Measurements from ENCODE around the gene TCF4. TPM values are rescaled to one million over a fixed set of nuclear protein-coding genes. Genes with fewer than 3 reads are reported as not detected.

The TCF4 gene
- polyA plus RNA-seq, 1 donor: 77.2 TPM

DNA sequence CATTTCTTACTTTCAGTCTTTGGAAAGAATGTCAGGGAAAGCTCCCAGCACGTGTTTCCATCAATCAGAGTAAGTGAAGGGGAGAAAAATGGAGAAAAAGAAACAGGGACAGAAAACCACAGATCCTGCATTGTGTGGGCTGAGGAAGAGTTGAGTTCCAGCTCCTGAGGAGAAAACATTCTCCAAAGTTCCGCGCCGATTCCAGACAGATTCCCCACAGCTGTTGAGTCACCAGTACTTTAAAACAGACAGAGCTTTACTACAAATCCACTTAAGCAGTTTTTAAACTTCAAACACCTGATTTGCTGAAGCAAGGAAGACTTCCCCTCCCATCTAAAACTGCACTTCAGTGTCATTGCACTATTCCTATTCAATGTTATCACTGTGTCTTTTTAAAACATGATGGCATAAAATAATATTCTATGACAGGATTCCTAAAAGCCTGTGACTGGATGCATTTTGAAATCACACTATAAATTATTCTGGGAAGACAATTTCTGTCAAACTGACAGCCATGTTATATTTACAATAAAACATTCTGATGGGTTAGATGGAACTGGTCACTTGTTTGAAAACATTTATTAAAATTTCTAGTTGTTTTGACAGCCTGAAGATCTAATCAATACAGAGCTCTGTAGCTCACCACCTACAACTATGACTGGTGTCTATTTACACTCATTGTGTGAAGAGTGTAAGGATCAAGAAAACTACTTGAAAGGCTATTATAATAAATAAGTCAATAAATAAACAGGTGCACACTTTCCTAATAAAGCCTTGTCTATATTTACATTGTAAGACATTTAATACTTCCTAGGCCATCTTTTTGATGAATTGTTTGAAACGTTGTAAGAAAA lies 40.9 kb downstream of the TCF4 start:
- peak; percentile 35 for DNase-seq

DNA sequence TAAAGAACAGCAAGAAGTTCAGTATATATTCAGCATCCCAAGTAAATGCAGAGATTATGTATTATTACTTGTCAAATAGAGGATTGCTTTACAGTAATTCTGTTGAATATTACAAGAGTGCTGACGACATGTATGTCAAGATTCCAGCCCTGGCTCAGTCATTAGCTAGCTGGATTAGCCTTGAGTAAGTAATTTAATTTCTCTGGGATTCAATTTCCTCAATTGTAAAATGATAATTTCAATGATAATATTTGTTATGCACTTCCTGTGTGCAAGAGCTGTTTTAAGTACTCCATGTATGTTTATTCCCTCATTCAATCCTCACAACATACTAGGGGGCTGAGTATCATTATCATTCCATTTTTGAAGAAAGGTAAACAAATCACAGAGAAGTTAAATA lies 44.0 kb downstream of the TCF4 start:
- no peak for DNase-seq

DNA sequence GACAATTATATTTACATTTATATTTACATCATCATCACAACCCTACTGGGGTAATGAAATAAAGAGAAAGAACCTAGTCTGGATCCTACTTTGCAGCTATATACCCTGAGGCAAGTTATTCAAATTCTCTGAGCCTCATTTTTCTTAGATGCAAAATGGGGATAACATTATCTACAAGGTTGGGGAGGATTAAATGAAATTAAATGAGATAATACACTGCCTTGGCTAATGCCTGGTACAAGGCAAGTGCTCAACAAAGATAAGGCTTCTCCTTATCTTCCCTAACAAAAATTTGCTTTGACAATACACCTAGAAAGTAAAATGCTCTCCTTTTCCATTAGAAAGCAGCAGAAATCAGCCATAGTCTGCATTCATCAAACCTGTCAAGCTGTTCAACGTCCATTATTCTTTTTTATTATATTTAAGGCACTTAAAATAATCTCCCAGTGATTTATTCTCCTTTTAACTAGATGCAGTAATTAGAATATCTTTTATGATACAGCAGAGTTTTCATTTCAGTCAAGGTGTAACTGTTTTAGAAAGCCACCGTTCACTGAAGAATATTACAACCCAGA lies 44.8 kb downstream of the TCF4 start:
- DNase-seq: no peak

DNA sequence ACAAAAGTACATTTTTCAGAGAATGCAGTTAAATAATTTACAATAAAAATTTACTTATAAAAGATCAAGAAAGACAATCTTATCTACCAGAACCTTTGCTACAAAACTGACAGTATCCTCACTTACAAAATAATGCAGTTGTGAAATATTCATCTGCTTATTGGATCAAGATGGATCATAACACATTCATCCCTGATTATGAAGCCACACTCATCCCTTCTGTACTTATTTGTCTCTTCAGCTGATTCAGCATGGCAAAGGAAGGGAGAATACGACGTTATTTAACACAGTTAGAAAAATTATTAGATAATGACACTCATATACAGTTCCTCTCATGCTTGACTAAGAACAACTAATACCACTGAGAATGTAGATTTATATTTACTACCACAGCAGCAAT lies 46.4 kb downstream of the TCF4 start:
- DNase-seq: no peak

DNA sequence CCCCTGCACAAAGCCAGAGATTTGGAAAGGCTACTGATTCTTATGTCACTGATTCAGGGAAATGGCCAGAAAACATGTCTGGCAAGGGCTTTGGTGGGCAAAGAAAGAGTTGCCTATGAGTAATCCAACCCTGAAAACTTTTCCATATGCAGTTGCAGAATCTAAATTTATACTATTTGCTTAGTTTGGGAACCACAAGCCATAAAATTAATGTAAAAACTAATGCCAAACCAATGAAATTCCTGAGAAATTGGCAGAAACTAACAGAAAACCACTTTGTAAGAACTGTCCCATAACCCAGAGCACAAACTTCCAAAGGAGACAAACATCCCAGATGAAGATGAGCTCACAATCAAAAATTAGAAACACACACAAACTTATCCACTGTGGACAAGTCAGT lies 48.8 kb downstream of the TCF4 start:
- DNase-seq: no peak

DNA sequence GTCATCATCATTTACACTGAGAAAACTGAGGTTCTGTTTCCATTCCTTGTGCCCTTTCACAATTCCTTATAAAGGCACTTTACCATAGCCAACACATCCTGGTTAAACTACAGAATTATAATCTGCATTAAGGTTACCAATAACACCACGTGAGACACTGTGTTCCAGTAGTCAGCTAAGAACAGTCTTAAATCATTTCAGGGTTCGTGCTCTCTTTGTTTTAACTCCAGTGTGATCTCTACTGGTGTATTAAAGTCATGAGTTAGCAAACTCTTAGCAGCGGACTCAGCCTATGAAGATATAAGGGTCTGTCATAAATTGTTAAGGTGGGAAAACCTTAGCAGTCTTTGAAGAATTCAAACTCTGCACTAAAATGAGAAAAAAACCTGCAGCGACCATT lies 53.0 kb downstream of the TCF4 start:
- no peak for DNase-seq

DNA sequence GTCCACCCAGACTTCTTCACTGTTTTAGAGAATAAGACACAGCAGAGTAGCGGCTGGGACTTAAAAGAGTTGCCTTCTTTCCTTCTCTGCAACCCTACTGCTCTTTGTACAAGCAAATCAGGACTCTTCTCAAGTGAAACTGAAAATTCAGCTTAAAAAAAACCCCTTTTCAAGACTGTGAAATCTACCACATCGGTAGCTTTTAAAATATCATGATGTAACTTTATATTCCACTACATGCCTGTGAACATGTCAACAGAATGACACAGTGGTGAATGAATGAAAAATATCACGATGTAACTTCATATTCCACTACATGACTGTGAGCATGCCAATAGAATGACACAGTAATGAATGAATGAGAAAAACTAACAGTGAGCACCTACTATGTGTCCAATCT lies 53.4 kb downstream of the TCF4 start:
- no peak for DNase-seq

DNA sequence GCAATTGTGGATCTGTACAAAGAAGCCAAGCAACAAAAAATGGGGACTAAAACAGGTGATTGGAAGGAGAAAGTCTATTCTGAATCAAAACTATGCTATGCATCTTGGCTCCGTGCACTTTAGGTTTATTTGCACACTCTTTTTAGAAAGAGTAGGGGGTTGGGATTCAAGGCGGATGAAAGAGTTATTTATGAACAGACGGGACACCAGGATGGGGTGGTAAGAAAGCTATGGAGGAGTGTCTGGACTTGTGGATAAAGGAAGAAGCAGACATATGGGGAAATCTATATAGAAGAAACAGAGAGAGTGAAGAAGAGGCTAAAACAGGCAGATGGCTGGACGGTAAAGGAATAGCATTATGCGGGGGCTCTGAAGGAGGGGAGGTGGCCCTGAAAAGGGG lies 57.8 kb downstream of the TCF4 start:
- DNase-seq: no peak

DNA sequence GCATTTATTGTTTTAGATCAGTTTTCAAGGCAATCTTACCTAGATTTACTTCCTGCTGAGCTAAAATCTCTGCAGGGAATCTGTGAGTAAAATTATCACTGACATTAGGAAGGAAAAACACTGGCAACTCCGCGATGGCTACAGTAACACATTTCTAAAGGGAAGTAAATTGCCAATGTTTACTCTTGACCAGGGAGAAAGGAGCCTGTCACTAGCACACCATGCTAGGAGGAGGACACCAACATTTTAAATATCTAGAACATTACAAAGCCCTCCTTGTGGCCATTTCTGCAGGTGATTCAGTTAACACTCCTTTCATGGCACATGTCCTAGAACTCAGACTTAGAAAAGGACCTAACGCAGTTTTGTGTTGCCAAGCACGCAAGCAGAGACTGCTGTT lies 58.4 kb downstream of the TCF4 start:
- no peak for DNase-seq

DNA sequence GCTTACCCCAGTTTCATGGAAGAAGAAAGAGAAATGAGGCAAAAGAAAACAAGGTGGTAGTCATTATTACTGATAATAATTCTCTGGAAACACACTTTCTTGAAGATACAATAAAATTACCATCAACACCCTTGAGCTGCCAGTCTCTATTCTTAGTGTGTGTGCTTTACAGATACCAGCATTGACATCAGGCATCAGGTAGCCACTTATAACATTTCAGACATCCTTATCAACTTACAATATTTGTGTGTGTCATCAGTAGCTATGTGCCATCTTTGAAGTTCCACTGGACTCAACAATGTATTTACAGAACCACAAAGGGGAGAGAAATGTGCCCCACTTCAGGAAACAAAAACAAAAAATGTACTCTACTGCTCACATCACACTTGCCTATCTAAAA lies 62.1 kb downstream of the TCF4 start:
- DNase-seq: no peak

DNA sequence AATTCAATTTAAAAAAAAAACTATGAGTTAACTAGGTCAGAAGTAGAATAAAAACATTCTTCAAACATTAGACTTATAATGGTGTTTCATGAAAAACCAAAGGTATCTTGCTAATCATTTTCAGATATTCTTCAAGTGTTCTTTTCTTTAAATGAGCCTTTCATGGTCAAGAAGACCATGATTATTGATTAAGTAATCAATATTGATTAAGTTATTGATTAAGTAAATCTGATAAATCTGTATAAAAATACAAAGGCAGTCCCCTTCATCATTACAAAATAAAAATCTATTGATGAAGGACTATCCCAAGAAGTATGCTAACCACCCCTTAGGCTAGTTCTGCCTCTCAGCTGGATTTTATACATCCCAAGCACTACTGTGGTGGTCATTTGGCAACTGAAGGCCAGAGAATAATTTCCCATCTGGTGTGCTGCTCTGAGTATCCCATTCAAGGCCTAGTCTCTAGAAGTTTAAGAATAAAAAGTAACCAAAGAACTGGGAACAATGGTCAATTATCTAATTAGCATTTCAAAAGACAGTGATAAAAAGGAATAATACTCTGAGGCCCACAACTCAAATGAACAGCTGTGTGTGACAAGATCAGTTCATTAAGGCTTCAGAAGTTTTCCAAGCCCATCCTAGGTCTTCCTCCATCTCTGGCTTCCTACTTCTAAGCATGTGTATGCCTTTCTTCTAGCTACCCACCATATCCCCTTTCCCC lies 63.5 kb downstream of the TCF4 start:
- DNase-seq: no peak

DNA sequence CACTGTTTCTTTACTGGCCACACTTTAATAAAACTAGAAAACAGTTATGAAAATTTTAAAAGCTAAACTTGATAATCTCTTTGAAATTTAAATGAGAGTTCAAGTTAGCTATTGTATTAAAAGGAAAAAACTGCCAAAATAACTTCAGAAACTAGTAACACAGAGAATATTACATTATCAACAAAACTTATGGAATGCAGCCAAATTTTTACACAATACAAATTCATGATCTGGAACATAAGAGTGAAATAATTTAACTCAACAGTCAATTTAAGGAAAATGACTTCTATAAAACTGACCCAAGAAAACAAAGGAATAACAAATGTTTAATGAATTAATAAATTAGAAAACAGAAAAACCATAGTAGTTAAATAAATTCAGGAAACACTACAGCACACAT lies 65.0 kb downstream of the TCF4 start:
- no peak for DNase-seq

DNA sequence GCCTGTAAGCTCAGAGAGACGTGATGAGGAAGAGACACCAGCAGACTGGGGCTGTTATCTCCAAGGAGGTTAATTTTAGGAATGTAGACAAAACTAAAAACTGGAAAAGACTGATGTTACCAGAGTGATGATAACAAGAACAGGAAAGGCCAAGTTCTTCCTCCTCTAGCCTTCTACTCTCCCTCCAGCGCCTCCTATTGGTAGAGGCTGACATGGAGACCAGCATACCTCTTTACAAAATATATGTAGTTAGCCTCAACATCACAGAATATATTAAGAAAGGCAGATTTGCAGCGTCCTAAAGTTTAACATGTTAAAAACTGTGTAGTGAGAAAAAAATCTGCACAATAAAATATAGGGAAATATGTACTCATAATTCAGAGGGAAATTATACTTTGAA lies 66.0 kb downstream of the TCF4 start:
- no peak for DNase-seq

DNA sequence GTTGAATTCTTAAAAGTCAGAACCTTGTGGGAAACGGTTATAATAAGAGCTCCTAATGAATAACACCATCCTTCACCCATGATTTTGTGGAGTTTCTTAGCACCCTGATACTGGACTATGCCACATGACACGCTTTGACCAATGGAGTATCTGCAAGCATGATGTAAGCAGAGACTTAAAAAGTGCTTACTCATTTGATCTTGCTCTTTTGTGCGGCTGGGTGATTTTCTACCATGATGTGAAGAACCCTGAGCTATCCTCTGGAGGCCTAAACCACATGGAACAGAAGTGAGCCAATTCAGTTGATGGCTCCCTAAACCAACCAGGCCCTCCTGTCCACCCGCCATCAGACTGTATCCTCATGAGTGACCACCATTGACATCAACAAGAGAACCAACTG lies 70.9 kb downstream of the TCF4 start:
- no peak for DNase-seq

DNA sequence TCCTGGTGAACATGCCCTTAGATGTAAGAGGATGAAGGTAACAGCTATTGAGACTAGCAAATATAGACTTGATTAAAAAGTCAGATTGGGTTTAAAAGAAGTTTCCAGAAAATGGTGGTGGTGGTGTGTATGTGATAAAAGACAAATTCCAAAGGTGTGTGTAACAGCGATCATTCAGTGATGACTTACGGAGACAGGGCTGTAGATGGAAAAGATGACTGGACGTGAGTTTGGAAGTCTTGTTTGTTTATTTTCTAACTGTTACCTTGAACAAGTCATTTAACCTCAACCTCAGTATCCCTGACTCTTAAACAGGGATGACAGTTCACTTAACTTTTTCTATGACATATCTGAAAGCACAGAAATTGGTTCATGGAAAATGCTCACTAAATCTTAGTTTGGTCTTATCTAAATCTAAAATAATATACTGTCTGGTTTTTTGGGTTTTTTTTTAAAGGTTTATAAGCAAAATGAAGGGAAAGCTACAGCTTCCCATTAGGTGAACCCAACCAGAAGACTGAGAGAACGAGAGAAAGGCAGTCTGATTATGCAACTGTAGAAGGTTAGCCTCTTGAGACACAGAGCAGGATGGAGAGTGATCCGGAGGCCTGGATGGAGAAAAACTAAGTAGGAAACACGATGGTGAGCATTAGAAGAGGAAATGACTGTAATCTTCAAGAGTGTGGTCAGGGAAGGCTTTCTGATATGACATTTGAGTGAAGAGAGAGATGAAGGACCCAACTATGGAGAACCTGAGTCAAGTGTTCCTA lies 71.9 kb downstream of the TCF4 start:
- DNase-seq: no peak

DNA sequence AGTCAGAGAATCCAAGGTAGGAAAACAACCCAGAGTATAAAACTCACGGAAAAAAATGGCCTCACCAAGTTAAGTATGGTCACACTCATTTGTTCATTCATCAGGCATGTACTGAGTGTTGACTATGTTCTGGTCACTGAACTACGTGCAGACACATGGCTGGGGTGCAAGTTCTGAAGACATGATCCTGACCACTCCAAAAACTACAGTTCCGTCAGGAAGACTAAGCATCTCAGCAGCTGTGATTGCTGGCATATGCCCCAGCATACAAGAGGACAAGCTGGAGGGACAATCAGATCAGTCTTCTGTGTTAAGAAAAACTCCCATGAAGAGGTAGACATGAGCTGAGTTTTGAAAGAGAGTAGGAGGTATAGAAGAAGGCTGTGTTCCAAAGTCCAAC lies 72.8 kb downstream of the TCF4 start:
- no peak for DNase-seq

DNA sequence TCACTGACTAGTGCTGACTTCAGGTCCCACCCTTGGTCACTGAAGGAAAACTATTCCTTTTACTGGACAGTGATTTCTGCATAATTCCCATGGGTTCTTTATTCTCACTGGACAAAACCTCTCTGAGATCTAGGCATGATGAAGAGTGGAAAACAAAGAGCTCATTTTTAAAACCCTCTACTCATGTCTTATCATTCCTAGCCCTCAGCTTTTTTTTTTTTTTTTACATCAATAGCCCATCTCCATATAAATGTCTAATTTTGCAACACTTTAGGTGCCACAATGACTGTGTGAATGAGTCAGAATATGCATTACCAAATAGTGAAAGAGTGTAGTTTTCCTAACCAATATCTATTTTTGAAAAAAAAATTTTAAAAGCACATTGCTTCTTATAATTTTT lies 74.8 kb downstream of the TCF4 start:
- no peak for DNase-seq

DNA sequence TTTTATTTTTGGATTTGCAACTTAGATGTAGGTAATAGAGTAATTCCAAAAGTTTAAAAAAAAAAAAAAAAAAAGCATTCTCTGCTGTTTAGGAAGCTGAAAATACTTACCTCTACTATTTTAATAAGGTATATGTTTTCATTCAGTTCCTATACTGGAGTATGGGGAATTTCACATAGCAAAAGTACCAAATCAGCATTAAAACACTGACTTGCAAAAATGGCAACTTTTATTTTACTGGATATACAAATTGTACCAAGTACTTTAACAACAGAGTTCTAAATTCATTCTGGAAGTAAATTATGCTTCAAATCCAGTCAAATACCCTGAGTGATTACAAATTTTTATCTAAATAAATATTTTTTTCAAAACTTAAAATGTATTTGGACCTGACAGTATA lies 76.7 kb downstream of the TCF4 start:
- DNase-seq: no peak

DNA sequence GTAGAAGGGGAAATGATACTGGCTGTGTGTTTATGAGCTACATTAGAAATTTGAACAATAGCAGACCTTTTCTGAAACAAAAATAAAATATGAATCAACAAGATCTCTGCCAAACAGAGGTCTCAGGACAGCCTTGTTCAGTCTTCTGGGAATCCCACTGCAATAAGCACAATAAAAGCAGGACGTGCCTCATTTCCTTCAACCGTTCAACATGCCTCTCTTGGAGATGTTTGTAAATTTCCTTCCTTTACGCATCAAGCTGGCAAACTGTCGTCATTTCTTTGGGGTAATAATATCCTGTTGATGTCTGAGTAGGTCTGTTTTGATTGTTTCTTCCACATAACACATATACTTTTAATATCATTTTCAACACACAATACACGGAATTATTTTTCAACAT lies 77.2 kb downstream of the TCF4 start:
- peak; percentile 45 for DNase-seq

DNA sequence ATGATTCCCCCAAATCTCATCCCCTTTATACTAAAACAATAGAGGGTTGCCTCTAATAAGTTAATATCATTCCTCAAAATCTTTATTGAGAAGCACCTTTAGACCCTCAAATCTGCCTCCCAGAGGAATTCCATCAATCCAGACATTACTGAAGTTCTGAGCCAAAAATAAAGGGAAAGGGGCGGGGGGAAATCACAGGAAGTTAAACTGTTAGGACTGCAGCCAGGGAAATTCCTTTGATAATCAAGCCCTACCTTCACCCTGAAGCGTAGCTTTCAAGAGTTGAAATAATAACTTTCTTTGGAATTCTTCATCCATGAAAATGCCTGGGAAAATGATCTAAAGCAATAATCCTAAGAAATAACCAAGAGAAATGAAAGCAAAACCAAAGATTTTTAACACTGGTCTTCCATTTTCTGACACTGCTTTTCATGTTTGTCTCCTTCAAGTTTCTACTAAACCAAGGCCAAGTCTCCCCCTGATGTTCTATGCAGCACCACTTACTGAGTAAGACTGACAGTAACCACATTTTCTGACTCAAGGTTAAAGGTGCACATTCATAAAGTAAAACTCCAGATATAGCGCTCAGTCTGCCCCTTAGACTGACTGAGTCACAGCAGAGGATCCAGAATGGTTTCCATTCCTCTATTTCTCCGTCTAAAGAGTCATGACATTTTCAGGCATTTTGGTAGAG lies 78.2 kb downstream of the TCF4 start:
- DNase-seq: peak; percentile 49

DNA sequence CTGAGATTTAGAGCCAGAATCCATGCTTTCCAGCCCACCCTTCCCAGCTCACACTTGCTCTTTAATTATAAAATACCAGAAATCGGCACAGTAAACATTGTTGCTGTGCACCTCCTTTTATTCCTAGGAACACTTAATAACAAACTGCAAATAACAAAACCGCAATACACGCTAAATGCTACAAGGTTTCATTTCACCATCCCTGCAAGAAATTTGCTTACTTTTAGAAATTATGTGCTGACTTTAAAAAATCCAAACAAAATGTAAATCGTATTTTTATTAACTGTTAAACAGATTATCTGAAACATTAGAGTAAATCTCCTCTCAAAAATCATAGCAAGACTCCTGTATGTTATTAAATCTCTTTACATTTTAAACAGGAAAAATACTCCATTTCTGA lies 79.3 kb downstream of the TCF4 start:
- no peak for DNase-seq

DNA sequence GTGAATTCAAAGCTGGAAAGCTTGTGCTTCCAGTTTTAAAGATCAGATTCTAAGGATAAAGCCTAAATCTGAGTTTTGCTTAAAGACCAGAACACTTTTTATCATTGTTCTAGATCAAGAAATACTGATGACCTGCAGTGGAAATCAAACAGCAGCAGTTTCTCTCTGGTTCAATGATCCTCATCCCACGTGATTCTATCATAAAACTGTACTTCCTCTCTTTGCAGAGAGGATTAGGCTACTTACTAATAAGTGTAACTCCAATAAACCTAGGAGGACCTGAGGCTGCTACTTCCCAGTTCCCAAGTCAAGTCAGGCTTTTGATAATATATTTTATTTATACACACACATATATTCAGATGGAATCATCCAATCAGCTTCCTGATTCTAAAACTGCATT lies 81.9 kb downstream of the TCF4 start:
- DNase-seq: no peak

Measured in left kidney (tissue), 2 donors.